Coronary artery (tissue), 2 donors: ENCODE results near the gene IFNA16.
"Not testable (repeated sequence)": the region's sequence is repeated elsewhere in the genome, so short reads cannot be mapped to it uniquely, and the experiment has no call there.

Experiments
- DNase-seq: peaks from one replicate; pipeline ENCODE4 v3.0.0-alpha.2; 2017; ENCODE audit warnings: low spot score
- H3K27ac ChIP-seq, 2 donors: fragments of 200-600 bp; sonication (generic); one replicate each; pipeline ENCODE4 v1.5.1; 2016 to 2019
- H3K4me3 ChIP-seq: fragments of 200-600 bp; sonication (generic); 2 replicates; pipeline ENCODE4 v1.5.1; 2016; ENCODE audit warnings: mild to moderate bottlenecking, moderate library complexity
- TF ChIP-seq, protein P1 (sequence below): fragments of 200-600 bp; sonication (generic); IDR thresholded peaks from one replicate; pipeline ENCODE4 v1.5.1; 2019; ENCODE audit warnings: antibody characterized with exemption

IFNA16 gene

DNA sequence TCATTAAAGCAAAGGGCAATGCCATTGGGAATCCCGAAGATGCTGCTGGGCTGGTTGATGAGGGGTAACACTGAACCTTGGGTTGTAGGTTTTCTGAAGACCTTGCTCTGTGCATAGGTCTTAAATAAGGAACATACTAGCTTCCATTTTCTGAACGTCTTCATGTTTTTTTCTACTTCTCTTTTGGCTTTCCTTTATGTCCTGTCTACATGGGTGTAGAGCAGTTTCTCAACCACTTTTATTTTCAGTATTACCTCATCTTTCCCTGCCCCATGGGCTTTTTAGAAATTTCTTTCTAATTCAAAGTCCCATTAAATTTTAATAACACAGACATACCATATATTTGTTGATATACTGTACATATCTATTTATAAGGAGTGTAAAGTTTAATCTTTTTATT, 22.8 kb upstream of the IFNA16 start, which contains the start of gene IFNA14:
TSS of gene IFNA14 (minus strand) at position 95 of the 400 bp plus-strand sequence. CDS start at position 25, 70 bp downstream.
- Histone ChIP-seq H3K4me3 (no peak within 1 kb of the TSS), H3K27ac (no peak within 1 kb of the TSS)
- DNase-seq, result no peak
- TF ChIP-seq, protein P1, sequence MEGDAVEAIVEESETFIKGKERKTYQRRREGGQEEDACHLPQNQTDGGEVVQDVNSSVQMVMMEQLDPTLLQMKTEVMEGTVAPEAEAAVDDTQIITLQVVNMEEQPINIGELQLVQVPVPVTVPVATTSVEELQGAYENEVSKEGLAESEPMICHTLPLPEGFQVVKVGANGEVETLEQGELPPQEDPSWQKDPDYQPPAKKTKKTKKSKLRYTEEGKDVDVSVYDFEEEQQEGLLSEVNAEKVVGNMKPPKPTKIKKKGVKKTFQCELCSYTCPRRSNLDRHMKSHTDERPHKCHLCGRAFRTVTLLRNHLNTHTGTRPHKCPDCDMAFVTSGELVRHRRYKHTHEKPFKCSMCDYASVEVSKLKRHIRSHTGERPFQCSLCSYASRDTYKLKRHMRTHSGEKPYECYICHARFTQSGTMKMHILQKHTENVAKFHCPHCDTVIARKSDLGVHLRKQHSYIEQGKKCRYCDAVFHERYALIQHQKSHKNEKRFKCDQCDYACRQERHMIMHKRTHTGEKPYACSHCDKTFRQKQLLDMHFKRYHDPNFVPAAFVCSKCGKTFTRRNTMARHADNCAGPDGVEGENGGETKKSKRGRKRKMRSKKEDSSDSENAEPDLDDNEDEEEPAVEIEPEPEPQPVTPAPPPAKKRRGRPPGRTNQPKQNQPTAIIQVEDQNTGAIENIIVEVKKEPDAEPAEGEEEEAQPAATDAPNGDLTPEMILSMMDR, result no peak

DNA sequence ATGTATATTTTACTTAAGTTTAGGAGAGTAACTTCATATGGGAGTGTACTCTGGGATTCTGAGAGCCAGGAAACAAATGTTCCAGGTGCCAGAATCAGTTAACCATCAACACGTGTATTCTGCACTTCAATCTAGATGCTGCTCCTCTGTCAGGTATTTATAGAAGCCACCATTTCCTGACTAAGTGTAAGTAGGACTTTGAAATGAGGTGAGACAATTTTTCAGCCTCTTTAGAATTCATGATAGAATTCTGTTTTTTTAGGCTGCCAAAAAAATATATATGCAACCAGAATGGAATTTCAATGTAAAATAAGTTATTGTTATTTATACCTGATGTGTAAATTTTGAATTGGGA, 19.2 kb upstream of the IFNA16 start:
- DNase-seq, H3K27ac ChIP-seq, H3K4me3 ChIP-seq: not testable (repeated sequence)

DNA sequence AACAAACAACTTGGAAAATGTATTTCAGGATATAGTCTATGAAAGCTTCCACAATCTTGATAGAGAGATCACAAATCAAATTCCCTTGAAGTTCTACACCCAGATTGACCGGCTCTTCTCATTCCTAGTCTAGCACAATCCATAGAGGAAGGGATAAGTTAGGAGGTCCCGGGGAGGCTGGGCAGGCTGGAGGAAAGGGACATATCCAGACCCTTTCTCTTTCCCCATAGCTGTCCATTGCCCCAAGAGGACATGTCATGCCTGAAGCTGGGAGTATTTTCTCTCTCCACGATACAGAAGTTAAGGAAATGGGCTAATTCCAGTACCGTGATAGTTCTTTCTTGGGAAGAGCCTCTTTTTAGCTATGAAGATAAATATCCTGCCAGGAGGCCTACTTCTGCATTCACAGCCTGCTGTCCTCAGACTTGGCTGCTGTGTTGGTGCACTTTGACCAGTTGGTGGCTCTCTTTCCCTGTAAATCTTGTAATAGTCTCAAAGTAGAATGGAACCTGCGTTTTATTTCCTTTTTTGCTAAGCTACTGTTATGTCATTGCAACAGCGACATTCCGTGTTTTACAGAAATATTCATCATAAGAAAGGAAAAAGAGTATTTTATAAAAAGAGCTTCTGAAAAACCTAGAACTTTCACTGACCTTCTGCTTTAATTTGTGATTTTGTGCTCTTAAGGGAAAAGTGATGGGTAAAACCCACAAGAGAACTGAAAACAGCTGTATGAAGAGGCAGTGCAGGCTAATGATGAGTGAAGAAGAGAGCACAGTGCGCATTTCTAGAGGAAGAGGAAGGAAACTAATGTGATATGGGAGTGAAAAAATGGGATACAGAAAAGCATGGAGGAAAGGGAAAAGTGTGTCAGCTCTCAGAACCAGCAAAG, 18.6 kb upstream of the IFNA16 start:
- H3K4me3 ChIP-seq, H3K27ac ChIP-seq, DNase-seq: not testable (repeated sequence)
- TF ChIP-seq, protein P1, result peak; percentile 15

DNA sequence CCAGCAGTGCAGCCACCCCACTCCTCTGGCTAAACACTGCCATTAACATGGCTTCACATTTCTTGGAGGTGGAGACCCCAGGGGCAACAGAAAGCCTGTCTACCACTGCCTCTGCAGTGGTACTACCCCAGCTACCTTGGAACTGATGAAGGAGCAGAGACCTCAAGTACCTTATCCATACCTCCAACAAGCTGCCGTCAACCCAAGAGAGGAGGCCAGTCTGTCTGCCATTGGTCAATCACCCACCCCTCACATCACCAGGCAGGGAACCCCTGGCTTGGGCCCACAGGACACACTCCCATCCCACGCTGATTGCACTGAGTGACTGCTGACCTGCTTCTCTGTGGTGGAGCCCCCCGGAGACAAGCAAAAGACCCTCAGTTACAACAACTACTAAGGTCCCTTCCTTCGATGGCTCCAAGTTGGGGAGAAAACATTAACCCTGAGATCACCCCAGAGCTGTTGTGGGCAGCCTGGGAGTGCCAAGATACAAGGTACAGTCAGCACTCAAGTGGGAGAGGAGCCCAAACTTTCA, 17.1 kb upstream of the IFNA16 start:
- TF ChIP-seq, protein P1, result no peak
- no peak overlapping the region for H3K27ac ChIP-seq
- no peak for DNase-seq
- no peak overlapping the region for H3K4me3 ChIP-seq

DNA sequence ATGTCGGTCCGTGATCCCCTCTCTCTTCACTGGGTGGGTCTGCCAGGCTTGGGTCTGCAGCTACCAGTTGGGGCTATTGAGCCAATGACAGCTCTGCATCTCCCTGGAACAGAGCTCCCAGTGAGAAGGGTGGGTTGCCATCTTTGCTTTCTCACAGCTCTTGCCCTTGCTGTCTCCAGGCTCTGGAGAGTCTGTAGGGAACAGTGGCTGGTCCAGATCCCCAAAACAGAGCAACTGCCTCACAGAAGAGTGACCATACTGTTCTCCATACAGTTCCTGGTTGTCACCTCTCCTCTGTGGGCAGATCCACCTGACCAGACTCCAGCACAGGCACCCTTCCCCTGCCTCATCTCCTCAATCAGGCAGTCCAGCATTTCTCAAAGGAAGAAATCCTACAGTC, 16.1 kb upstream of the IFNA16 start:
- no peak overlapping the region for H3K4me3 ChIP-seq
- no peak overlapping the region for H3K27ac ChIP-seq
- TF ChIP-seq, protein P1, result no peak
- no peak for DNase-seq

- no peak for DNase-seq
Measured at GRCh38 chr9:21228122-21228521, 11.0 kb upstream of the IFNA16 start, which contains the start of gene IFNA17. Gene IFNA17, minus strand, starts transcription at chr9:21228222. Its CDS starts 49 bp downstream, at chr9:21228173.

GRCh38 chr9:21213411-21214326, 3.4 kb downstream of the IFNA16 start:
- not testable (repeated sequence) for DNase-seq, H3K27ac ChIP-seq, H3K4me3 ChIP-seq

More at GRCh38 chr9:21228122-21228521, 11.0 kb upstream of the IFNA16 start, which contains the start of gene IFNA17:
- Histone ChIP-seq H3K4me3 (no peak within 1 kb of the TSS), H3K27ac (no peak within 1 kb of the TSS)
- TF ChIP-seq, protein P1, result no peak

DNA sequence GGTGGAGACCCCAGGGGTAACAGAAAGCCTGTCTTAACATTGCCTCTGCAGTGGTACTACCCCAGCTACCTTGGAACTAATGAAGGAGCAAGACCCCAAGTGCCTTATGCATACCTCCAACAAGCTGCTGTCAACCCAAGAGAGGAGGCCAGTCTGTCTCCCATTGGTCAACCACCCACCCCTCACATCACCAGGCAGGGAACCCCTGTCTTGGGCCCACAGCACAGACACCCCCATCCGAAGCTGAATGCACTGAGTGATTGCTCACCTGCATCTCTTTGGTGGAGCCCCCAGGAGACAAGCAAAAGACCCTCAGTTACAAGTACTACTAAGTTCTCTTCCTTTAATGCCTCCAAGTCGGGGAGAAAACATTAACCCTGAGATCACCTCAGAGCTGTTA, 5.0 kb downstream of the IFNA16 start:
- H3K27ac ChIP-seq, DNase-seq, H3K4me3 ChIP-seq: not testable (repeated sequence)

GRCh38 chr9:21210782-21211181, 6.3 kb downstream of the IFNA16 start:
- H3K4me3 ChIP-seq, H3K27ac ChIP-seq, DNase-seq: not testable (repeated sequence)
